Measurements from ENCODE around the gene SAV1. TPM values are rescaled to one million over a fixed set of nuclear protein-coding genes. Genes with fewer than 3 reads are reported as not detected.

SAV1 gene
- total and polyA plus RNA-seq, 10 of the 15 experiments (the other 5 are each of a cell fraction or from before 2014, with no cell fraction given) = 10.1 to 29.1 (median 20.4) TPM

DNA sequence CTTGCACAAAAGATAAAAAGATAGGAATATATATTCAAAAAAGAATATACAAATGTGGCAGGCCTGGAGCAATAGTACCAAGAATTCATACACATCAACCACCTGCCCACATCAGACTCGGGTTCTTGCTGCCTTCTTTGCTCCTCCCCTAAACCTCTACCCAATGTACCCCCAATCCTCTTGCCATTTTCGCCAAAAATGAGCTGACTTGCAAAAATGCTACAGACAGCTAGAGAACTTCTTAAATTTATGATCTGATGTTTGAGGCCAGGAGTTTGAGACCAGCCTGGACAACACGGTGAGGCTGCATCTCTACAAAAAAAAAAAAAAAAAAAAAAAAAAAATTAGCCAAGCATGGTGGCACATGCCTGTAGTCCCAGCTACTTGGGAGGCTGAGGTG, 42.9 kb upstream of the SAV1 start:
- no peak for ATAC-seq
- no peak for TF ChIP-seq GABPA (IDR thresholded peaks at IDR 0.05; ENCODE audit: low read depth)
- TF ChIP-seq MYC (IDR thresholded peaks at IDR 0.05; ENCODE audit: insufficient read depth, insufficient read length, insufficient replicate concordance, low read length, severe bottlenecking) = no peak
- TF ChIP-seq CBX3 (IDR thresholded peaks at IDR 0.05; ENCODE audit: borderline replicate concordance, low read depth) = no peak
- TF ChIP-seq JUND (IDR thresholded peaks at IDR 0.05; ENCODE audit: low read depth, low read length) = no peak
- no peak for TF ChIP-seq TCF3 (IDR thresholded peaks at IDR 0.05; ENCODE audit: borderline replicate concordance, insufficient read depth, low read depth, low read length)
- no peak for TF ChIP-seq ZZZ3 (IDR thresholded peaks at IDR 0.05; ENCODE audit: control insufficient read depth, insufficient read length, low read depth)
- TF ChIP-seq, protein P1, sequence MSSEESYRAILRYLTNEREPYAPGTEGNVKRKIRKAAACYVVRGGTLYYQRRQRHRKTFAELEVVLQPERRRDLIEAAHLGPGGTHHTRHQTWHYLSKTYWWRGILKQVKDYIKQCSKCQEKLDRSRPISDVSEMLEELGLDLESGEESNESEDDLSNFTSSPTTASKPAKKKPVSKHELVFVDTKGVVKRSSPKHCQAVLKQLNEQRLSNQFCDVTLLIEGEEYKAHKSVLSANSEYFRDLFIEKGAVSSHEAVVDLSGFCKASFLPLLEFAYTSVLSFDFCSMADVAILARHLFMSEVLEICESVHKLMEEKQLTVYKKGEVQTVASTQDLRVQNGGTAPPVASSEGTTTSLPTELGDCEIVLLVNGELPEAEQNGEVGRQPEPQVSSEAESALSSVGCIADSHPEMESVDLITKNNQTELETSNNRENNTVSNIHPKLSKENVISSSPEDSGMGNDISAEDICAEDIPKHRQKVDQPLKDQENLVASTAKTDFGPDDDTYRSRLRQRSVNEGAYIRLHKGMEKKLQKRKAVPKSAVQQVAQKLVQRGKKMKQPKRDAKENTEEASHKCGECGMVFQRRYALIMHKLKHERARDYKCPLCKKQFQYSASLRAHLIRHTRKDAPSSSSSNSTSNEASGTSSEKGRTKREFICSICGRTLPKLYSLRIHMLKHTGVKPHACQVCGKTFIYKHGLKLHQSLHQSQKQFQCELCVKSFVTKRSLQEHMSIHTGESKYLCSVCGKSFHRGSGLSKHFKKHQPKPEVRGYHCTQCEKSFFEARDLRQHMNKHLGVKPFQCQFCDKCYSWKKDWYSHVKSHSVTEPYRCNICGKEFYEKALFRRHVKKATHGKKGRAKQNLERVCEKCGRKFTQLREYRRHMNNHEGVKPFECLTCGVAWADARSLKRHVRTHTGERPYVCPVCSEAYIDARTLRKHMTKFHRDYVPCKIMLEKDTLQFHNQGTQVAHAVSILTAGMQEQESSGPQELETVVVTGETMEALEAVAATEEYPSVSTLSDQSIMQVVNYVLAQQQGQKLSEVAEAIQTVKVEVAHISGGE (CRISPR knock-in tag; IDR thresholded peaks at IDR 0.05) = no peak
- TF ChIP-seq, protein P2, sequence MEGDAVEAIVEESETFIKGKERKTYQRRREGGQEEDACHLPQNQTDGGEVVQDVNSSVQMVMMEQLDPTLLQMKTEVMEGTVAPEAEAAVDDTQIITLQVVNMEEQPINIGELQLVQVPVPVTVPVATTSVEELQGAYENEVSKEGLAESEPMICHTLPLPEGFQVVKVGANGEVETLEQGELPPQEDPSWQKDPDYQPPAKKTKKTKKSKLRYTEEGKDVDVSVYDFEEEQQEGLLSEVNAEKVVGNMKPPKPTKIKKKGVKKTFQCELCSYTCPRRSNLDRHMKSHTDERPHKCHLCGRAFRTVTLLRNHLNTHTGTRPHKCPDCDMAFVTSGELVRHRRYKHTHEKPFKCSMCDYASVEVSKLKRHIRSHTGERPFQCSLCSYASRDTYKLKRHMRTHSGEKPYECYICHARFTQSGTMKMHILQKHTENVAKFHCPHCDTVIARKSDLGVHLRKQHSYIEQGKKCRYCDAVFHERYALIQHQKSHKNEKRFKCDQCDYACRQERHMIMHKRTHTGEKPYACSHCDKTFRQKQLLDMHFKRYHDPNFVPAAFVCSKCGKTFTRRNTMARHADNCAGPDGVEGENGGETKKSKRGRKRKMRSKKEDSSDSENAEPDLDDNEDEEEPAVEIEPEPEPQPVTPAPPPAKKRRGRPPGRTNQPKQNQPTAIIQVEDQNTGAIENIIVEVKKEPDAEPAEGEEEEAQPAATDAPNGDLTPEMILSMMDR (IDR thresholded peaks at IDR 0.05 in 2 of 3, conservative IDR thresholded peaks at IDR 0.05 in 1 of 3; ENCODE audit: control insufficient read depth in 2 of 3, extremely low read depth in 1 of 3, insufficient read depth in 1 of 3, low read depth in 3 of 3, low read length in 3 of 3) = no peak
- TF ChIP-seq CEBPB (IDR thresholded peaks at IDR 0.05; ENCODE audit: borderline replicate concordance in 1 of 2, low read depth in 2 of 2, low read length in 2 of 2) = no peak
- TF ChIP-seq, protein P3, sequence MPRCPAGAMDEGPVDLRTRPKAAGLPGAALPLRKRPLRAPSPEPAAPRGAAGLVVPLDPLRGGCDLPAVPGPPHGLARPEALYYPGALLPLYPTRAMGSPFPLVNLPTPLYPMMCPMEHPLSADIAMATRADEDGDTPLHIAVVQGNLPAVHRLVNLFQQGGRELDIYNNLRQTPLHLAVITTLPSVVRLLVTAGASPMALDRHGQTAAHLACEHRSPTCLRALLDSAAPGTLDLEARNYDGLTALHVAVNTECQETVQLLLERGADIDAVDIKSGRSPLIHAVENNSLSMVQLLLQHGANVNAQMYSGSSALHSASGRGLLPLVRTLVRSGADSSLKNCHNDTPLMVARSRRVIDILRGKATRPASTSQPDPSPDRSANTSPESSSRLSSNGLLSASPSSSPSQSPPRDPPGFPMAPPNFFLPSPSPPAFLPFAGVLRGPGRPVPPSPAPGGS (IDR thresholded peaks at IDR 0.05; ENCODE audit: borderline replicate concordance, insufficient read depth, low read depth, low read length, poor library complexity, severe bottlenecking) = no peak
- TF ChIP-seq IKZF2 (IDR thresholded peaks at IDR 0.05) = no peak
- TF ChIP-seq ZNF207 (IDR thresholded peaks at IDR 0.05; ENCODE audit: borderline replicate concordance) = no peak
- TF ChIP-seq JUNB (IDR thresholded peaks at IDR 0.05) = no peak
- TF ChIP-seq, protein P4, sequence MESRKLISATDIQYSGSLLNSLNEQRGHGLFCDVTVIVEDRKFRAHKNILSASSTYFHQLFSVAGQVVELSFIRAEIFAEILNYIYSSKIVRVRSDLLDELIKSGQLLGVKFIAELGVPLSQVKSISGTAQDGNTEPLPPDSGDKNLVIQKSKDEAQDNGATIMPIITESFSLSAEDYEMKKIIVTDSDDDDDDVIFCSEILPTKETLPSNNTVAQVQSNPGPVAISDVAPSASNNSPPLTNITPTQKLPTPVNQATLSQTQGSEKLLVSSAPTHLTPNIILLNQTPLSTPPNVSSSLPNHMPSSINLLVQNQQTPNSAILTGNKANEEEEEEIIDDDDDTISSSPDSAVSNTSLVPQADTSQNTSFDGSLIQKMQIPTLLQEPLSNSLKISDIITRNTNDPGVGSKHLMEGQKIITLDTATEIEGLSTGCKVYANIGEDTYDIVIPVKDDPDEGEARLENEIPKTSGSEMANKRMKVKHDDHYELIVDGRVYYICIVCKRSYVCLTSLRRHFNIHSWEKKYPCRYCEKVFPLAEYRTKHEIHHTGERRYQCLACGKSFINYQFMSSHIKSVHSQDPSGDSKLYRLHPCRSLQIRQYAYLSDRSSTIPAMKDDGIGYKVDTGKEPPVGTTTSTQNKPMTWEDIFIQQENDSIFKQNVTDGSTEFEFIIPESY (IDR thresholded peaks at IDR 0.05) = no peak
- no peak for TF ChIP-seq TCF12 (IDR thresholded peaks at IDR 0.05; ENCODE audit: low read depth, low read length)

More for the DNA sequence above, 42.9 kb upstream of the SAV1 start:
- ChIA-PET POLR2A (interaction anchor here (0.7 kb wide), 1 partner anchor 97 kb away, joined by 3 read pairs; no protein-coding TSS in a partner anchor), RAD21 (ENCODE audit: unreplicated experiment) (interaction anchor here (0.7 to 1.9 kb wide), 3 partner anchors 31 to 149 kb away, joined by 3 to 5 read pairs (median 4); no protein-coding TSS in a partner anchor), CTCF (interaction anchor here (0.9 to 3.4 kb wide), 14 partner anchors 9 to 165 kb away, joined by 3 to 16 read pairs (median 6); no protein-coding TSS in a partner anchor), SMC1A (ENCODE audit: uncharacterized antibody, unreplicated experiment) (interaction anchor here (0.6 to 2.7 kb wide), 9 partner anchors 11 to 317 kb away, joined by 3 to 18 read pairs (median 5); no protein-coding TSS in a partner anchor)
- H4K20me1 ChIP-seq (ENCODE audit: control insufficient read depth, insufficient read depth) = no peaks in the 10 kb centered on the region
- no peak for FAIRE-seq
- 33% methylated on average over 2 of the region's 3 CpGs for WGBS (ENCODE audit: insufficient coverage, insufficient replicate concordance, low lambda C conversion rate, missing lambda C conversion rate)
- H3K4me3 ChIP-seq = no peak overlapping the region
- H3K9me3 ChIP-seq (replicated peaks; ENCODE audit: control insufficient read depth, insufficient read depth, low read length) = no peaks in the 10 kb centered on the region
- H2AFZ ChIP-seq (ENCODE audit: control insufficient read depth, low read depth, low read length) = no peak overlapping the region
- BruUV-seq (replicated peaks) = no TSS peak
- H3K36me3 ChIP-seq (ENCODE audit: control insufficient read depth in 2 of 2, insufficient read depth in 2 of 2, low read length in 1 of 2) = no peaks in the 10 kb centered on the region
- no peaks in the 10 kb centered on the region for H3K27me3 ChIP-seq (replicated peaks in 1 of 2; ENCODE audit: control insufficient read depth in 2 of 2, insufficient read depth in 2 of 2, low read length in 1 of 2)
- DNase-seq (ENCODE audit: low read depth, low spot score) = no peak
- H3K4me1 ChIP-seq (ENCODE audit: control insufficient read depth, insufficient read depth, low read length) = no peaks in the 10 kb centered on the region
- no peak overlapping the region for H3K4me2 ChIP-seq (ENCODE audit: control insufficient read depth, insufficient read depth)
- no peaks in the 10 kb centered on the region for H3K79me2 ChIP-seq (ENCODE audit: control insufficient read depth, insufficient read depth, low read length)
- H3K9ac ChIP-seq (ENCODE audit: control insufficient read depth, insufficient read depth, low read length) = no peak overlapping the region
- intact Hi-C loops (cut with micrococcal nuclease; ENCODE audit: unreplicated experiment) = loop anchor here (5.0 kb wide), 1 partner anchor 44 kb away; the partner anchor contains the start of gene SAV1
- in situ Hi-C loops (cut with MboI) = no loop called here
- no peak overlapping the region for H3K27ac ChIP-seq (ENCODE audit: control insufficient read depth, insufficient read depth)

All from GM12878 (cell line).